ENCODE results near the gene GLTPD2. TPM values are rescaled to one million over a fixed set of nuclear protein-coding genes. Genes with fewer than 3 reads are reported as not detected.
A peak's percentile ranks its signal among the peaks of the same experiment; 100 is the strongest.

Gene GLTPD2
- total RNA-seq, 1 donor from 2014 or later = not detected

DNA sequence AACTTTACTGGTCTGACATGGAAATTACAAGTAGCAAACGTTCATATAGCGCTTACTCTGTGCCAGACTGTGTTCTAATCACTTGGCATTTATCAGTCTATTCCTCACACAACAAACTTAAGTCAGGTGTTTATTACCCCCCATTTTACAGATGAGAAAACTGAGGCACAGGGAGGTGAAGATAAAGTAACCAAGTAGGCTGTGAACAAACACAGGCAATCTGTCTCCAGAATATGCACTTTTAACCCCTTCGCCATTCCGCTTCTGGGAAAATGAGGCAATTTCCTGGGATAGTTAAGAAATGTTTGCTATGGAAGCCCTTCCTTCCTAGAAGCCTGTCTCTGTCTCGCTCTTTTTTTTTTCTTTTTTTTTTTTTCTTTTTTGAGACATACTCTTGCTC, 36.8 kb upstream of the GLTPD2 start:
- Mint-ChIP-seq H3K9me3 (no peaks in the 10 kb centered on the region), H3K27ac (no peak overlapping the region), H3K4me1 (peaks cover 16% of the 10 kb centered on the region), H3K4me3 (no peak overlapping the region), H3K27me3 (peaks cover 39% of the 10 kb centered on the region), H3K36me3 (ENCODE audit: low read depth) (no peaks in the 10 kb centered on the region)
- no peak for DNase-seq
- intact Hi-C loops (cut with micrococcal nuclease) = no loop called here

DNA sequence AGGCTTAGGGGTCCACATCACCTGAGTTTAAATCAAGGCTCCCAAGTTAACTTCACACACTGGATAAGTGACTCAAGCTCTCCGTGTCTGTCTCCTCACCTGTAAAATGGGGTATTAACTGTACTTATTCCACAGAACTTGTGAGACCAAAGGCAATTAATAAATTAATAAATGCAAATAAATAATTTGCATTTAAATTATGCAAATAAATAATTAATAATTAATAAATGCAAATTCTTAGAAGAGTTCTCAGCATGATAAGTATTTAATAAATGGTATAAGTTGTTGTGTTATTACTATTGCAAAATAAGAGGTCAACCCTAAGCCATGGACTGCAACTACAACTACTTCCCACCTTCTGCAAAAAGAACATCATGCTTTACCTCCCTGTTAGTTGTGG, 35.4 kb upstream of the GLTPD2 start:
- peaks cover 46% of the 10 kb centered on the region for H3K27me3 Mint-ChIP-seq
- no peak for DNase-seq
- intact Hi-C loops (cut with micrococcal nuclease) = no loop called here
- H3K4me3 Mint-ChIP-seq = no peak overlapping the region
- H3K36me3 Mint-ChIP-seq (ENCODE audit: low read depth) = no peaks in the 10 kb centered on the region
- H3K27ac Mint-ChIP-seq = no peak overlapping the region
- peaks cover 9% of the 10 kb centered on the region for H3K4me1 Mint-ChIP-seq
- no peaks in the 10 kb centered on the region for H3K9me3 Mint-ChIP-seq

DNA sequence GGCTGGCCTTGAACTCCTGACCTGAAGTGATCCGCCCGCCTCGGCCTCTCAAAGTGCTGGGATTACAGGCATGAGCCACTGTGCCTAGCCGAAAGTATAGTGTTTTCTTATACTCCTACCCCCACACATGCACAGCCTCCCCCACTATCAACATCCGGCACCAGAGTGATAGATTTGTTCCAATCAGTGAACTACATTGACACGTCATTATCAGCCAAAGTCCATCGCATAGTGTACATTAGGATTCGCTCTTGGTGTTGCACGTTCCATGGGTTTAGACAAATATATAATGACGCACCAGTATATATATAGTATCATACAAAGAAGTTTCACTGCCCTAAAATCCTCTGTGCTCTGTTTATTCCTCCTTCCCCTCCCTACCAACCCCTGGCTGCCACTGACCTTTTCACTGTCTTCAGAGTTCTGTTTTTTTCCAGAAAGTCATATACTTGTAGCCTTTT, 29.0 kb upstream of the GLTPD2 start:
- Mint-ChIP-seq H3K4me1 (no peaks in the 10 kb centered on the region), H3K36me3 (ENCODE audit: low read depth) (no peaks in the 10 kb centered on the region), H3K4me3 (no peak overlapping the region), H3K9me3 (no peaks in the 10 kb centered on the region), H3K27me3 (peaks cover 31% of the 10 kb centered on the region), H3K27ac (no peak overlapping the region)
- DNase-seq = no peak
- intact Hi-C loops (cut with micrococcal nuclease) = no loop called here

DNA sequence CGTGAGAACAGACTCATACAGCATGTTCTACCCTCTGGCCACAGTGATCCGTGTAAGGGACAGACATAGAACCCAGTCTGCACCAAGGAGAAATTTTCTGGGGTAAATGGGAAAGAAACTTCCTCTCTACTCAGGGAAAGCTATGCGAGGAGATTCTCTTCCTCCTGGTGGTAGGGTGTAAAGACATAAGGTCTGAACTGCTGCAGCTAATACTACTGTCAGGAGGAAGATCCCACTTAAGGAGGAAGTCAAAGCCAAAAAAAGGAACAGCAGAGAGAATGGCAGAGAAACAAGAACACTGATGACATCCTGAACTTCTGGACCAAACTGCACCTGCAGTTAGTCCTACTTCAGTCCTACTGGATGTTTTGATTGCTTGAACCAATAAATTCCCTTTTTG, 24.2 kb upstream of the GLTPD2 start:
- H3K4me1 Mint-ChIP-seq = peaks cover 2% of the 10 kb centered on the region
- H3K27ac Mint-ChIP-seq = no peak overlapping the region
- no peaks in the 10 kb centered on the region for H3K36me3 Mint-ChIP-seq (ENCODE audit: low read depth)

DNA sequence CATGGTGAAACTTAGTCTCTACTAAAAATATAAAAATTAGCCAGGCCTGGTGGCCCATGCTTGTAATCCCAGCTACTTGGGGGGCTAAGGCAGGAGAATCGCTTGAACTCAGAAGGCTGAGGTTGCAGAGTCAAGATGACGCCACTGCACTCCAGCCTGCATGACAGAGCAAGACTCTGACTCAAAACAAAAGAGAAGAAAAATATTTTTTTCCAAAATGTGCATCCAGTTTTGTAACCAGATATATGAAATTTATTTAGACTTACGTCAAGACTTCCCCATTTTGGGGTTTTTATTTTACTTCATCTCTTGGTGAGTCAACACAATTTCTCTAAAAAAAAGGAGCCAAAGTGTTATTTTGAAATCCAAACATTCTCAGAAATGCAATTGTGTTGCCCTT, 22.6 kb upstream of the GLTPD2 start:
- Mint-ChIP-seq H3K9me3 (no peaks in the 10 kb centered on the region), H3K27ac (no peak overlapping the region), H3K27me3 (peaks cover 10% of the 10 kb centered on the region), H3K4me3 (no peak overlapping the region), H3K4me1 (peaks cover 7% of the 10 kb centered on the region), H3K36me3 (ENCODE audit: low read depth) (no peaks in the 10 kb centered on the region)
- intact Hi-C loops (cut with micrococcal nuclease) = no loop called here
- no peak for DNase-seq

More for the DNA sequence above, 24.2 kb upstream of the GLTPD2 start:
- no peak overlapping the region for H3K4me3 Mint-ChIP-seq
- H3K27me3 Mint-ChIP-seq = peaks cover 14% of the 10 kb centered on the region
- no peak for DNase-seq
- no peaks in the 10 kb centered on the region for H3K9me3 Mint-ChIP-seq
- intact Hi-C loops (cut with micrococcal nuclease) = no loop called here

DNA sequence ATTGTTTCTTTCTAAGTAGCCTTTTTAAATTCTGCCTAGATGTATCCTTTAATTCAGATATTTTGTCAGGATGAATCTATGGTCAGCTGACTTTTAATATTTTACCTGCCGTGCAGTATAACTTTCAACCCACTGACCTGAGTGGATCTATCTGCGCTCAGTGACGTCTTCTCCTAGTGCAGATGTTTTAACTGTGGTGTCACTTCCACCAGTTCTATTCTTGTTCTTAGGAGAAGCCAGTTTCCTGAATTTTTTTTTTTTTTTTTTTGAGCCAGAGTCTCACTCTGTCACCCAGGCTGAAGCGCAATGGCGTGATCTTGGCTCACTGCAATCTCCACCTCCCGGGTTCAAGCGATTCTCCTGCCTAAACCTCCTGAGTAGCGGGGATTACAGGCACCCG, 22.0 kb upstream of the GLTPD2 start:
- intact Hi-C loops (cut with micrococcal nuclease) = no loop called here
- H3K4me1 Mint-ChIP-seq = peaks cover 11% of the 10 kb centered on the region

DNA sequence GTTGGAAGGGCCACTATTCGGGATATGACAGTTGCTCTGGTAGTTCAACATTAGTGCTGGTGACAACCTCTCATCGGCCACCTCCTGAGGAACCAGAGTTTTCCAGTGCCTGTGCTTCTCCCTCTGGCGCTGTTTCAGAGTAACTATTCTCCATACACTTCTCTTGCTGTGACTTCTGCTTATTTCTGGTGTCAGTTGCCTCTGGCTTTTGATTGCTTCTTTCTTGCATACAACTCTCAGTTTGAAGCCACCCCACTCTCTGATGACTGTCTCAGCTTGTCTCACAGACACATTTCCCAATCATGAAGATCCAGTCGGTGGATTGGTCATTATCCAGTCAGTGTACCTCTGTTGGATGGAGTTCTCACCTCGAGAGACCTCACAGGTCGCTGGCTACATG, 20.5 kb upstream of the GLTPD2 start:
- no peaks in the 10 kb centered on the region for H3K36me3 Mint-ChIP-seq (ENCODE audit: low read depth)
- H3K4me1 Mint-ChIP-seq = peaks cover 14% of the 10 kb centered on the region
- H3K9me3 Mint-ChIP-seq = no peaks in the 10 kb centered on the region
- H3K27me3 Mint-ChIP-seq = peaks cover 8% of the 10 kb centered on the region
- H3K27ac Mint-ChIP-seq = no peak overlapping the region
- H3K4me3 Mint-ChIP-seq = no peak overlapping the region
- intact Hi-C loops (cut with micrococcal nuclease) = no loop called here
- DNase-seq = no peak

More for the DNA sequence above, 22.0 kb upstream of the GLTPD2 start:
- no peak for DNase-seq
- peaks cover 10% of the 10 kb centered on the region for H3K27me3 Mint-ChIP-seq
- H3K36me3 Mint-ChIP-seq (ENCODE audit: low read depth) = no peaks in the 10 kb centered on the region
- H3K4me3 Mint-ChIP-seq = no peak overlapping the region
- no peak overlapping the region for H3K27ac Mint-ChIP-seq
- no peaks in the 10 kb centered on the region for H3K9me3 Mint-ChIP-seq

DNA sequence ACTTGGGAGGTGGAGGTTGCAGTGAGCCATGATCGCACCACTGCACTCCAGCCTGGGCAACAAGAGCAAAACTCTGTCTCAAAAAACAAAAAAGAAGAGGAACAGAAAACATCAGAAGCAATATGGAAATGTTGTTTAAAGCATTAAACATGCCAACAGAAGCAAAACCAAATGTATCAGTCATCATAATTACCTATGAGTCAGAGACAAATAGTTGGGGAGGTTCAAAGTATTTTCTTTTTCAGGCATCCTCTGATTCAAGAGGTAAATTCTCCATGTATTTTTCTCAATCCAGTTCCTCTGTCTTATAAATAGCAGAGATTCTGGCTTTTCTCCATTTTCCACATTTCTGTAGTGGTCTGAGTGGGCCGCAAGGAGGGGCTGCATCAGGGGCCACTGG, 19.1 kb upstream of the GLTPD2 start:
- Mint-ChIP-seq H3K27ac (peak overlapping the region; percentile 37), H3K4me1 (peaks cover 14% of the 10 kb centered on the region), H3K36me3 (ENCODE audit: low read depth) (no peaks in the 10 kb centered on the region), H3K9me3 (no peaks in the 10 kb centered on the region), H3K4me3 (no peak overlapping the region), H3K27me3 (peaks cover 8% of the 10 kb centered on the region)
- intact Hi-C loops (cut with micrococcal nuclease) = no loop called here
- DNase-seq = no peak

DNA sequence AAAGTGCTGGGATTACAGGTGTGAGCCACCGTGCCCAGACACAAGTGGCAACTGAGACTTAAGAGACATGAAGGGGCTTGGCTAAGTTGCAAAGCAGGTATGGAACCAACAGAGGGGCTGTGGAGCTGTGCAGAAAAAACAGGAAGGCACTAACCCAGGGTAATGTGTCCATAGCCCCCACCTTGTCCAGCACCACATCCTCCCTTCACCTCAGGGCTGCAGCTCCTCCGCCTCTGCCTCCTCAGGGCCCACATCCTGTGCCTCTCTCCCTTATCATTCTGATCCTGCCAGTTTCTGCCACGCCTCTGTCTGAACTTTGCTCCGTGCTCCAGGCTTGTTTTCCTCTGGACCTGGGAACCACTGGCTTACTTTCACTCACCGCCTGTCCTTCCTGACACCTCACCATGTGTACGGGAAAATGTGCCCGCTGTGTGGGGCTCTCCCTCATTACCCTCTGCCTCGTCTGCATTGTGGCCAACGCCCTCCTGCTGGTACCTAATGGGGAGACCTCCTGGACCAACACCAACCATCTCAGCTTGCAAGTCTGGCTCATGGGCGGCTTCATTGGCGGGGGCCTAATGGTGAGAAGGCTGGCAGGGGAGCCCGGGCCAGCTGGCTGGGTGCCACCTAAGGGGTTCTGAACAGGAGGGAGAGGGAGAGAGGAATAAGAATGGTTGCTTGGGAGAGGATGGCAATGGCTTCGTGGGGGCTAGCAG, 17.1 kb upstream of the GLTPD2 start, which contains the start of gene TM4SF5:
Gene TM4SF5, plus strand, starts transcription at position 368 of the 716 bp plus-strand sequence. Its CDS starts 37 bp downstream, at position 405.
- Mint-ChIP-seq H3K27me3 (peaks cover 9% of the 10 kb centered on the region), H3K9me3 (no peaks in the 10 kb centered on the region), H3K4me3 (no peak within 1 kb of the TSS), H3K27ac (peak within 1 kb of the TSS; percentile 19), H3K36me3 (ENCODE audit: low read depth) (no peaks in the 10 kb centered on the region), H3K4me1 (peaks cover 14% of the 10 kb centered on the region)
- DNase-seq = peak; percentile 77
- intact Hi-C loops (cut with micrococcal nuclease) = no loop called here

DNA sequence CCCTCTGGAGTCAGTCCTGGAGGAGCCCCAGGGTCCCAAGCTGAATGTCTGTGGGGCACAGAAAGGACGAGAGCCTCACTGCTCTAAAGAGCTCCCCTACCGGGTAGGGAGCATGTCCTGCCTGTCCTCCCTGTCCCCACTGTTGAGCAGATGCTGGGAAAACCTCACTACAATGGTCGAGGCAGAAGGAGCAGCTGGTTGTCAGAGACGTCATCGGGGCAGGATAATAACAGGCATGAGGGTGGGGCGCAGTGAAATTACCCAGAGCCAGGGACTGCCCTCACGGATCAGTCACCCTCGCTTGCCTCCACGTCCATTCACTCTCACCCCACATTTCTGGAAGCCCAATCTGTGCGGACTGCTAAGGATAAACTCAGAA, 16.5 kb upstream of the GLTPD2 start:
- intact Hi-C loops (cut with micrococcal nuclease) = no loop called here
- DNase-seq = no peak
- H3K27me3 Mint-ChIP-seq = peaks cover 9% of the 10 kb centered on the region
- H3K36me3 Mint-ChIP-seq (ENCODE audit: low read depth) = no peaks in the 10 kb centered on the region
- H3K4me1 Mint-ChIP-seq = peaks cover 14% of the 10 kb centered on the region
- H3K4me3 Mint-ChIP-seq = no peak overlapping the region
- no peak overlapping the region for H3K27ac Mint-ChIP-seq
- H3K9me3 Mint-ChIP-seq = no peaks in the 10 kb centered on the region

DNA sequence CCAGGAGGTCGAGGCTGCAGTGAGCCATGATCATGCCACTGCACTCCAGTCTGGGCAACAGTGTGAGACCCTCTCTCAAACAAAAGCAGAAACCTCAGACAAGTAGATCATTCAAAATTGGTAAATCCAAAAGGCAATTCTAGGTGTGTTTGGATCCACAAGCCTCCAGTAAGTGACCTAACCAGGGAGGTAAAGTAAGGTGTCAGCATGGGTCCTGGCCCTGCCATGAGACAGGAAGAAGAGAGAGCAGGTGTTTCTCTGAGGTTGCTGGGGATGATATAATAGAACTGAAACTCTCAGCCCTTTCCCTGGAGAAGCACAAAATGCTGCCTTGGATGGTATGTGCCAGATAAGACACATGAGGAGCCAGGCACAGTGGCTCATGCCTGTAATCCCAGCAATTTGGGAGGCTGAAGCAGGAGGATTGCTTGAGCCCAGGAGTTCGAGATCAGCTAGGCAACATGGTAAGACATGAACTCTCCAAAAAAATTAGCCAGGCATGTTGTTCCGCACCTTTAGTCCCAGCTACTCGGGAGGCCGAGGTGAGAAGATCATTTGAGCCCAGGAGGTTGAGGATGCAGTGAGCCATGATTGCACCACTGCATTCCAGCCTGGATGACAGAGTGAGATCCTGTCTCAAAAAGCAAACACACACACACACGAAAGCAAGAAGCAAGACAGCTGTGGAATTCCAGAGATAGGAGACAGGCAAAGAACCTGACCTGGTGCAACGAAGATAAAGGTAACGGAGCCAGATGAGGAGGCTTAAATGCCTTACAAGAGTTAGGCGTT, 10.6 kb upstream of the GLTPD2 start:
- Mint-ChIP-seq H3K4me1 (peaks cover 8% of the 10 kb centered on the region), H3K4me3 (no peak overlapping the region)

DNA sequence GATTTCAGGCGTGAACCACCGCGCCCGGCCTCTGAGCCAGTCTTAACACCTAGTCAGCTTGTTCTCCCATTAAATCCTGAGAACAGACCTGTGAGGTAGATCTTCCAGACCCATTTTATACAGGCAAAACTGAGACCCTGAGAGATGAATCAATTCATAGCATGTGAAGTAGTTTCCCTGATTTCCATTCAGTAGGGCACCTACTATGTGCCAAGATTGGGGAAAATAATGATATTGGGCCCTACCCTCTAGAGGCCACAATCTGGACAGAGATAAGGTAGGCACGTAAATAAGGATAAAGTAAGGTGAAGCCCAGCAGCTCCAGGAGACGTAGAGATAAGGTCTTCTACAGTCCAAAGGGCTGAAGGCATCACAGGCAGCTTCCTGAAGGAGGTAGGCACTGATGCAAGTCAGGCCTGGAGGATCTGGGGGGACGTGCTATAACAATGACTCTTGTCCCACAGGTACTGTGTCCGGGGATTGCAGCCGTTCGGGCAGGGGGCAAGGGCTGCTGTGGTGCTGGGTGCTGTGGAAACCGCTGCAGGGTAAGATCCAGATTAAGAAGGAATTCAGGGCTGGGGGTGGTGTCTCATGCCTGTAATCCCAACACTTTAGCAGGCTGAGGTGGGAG, 8.3 kb upstream of the GLTPD2 start:
- Mint-ChIP-seq H3K27me3 (peaks cover 44% of the 10 kb centered on the region), H3K36me3 (ENCODE audit: low read depth) (no peaks in the 10 kb centered on the region), H3K4me3 (no peak overlapping the region), H3K27ac (no peak overlapping the region), H3K9me3 (no peaks in the 10 kb centered on the region), H3K4me1 (peaks cover 10% of the 10 kb centered on the region)
- intact Hi-C loops (cut with micrococcal nuclease) = no loop called here
- DNase-seq = no peak

More for the DNA sequence above, 10.6 kb upstream of the GLTPD2 start:
- Mint-ChIP-seq H3K36me3 (ENCODE audit: low read depth) (no peaks in the 10 kb centered on the region), H3K27ac (no peak overlapping the region), H3K9me3 (no peaks in the 10 kb centered on the region), H3K27me3 (peaks cover 32% of the 10 kb centered on the region)
- intact Hi-C loops (cut with micrococcal nuclease) = no loop called here
- DNase-seq = no peak

DNA sequence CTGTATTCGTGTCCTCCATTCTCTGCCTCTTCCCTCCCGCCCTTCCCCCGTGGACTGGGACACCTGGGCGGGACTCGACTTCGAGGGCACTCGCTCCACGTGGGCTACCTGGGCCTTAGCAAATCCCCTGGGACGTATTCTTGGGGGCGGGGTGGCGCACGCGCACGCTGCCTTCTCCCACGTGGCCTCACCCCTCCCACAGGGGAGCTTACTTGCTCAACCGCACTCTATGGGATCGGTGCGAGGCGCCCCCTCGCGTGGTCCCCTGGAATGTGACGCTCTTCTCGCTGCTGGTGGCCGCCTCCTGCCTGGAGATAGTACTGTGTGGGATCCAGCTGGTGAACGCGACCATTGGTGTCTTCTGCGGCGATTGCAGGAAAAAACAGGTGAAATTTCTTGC, 6.1 kb upstream of the GLTPD2 start:
- Mint-ChIP-seq H3K36me3 (ENCODE audit: low read depth) (no peaks in the 10 kb centered on the region), H3K9me3 (no peaks in the 10 kb centered on the region), H3K27me3 (peaks cover 64% of the 10 kb centered on the region), H3K4me3 (no peak overlapping the region), H3K27ac (no peak overlapping the region), H3K4me1 (peaks cover 17% of the 10 kb centered on the region)
- intact Hi-C loops (cut with micrococcal nuclease) = no loop called here
- peak; percentile 75 for DNase-seq
